Right lobe of liver (tissue), 6 donors: ENCODE measurements around the gene DPP7. TPM values are rescaled to one million over a fixed set of nuclear protein-coding genes. Genes with fewer than 3 reads are reported as not detected.
A peak's percentile ranks its signal among the peaks of the same experiment; 100 is the strongest.

Experiments used
- ATAC-seq, 4 donors: fragments of 200-7000 bp; cut with Tn5 transposase; one replicate each; pipeline ENCODE4 v1.9.1; 2020; ENCODE audit warnings: mild to moderate bottlenecking in 4 of 4, moderate library complexity in 4 of 4
- DNase-seq, 3 donors: peaks; one replicate each; pipeline ENCODE4 v3.0.0-alpha.2; 2020
- H3K27ac ChIP-seq, 3 donors: fragments of 200-600 bp; one replicate each; pipeline ENCODE4 v1.8.0; 2022
- H3K27me3 ChIP-seq, 2 donors: fragments of 200-600 bp; one replicate each; pipeline ENCODE4 v1.8.0; 2022
- H3K36me3 ChIP-seq, 4 donors: fragments of 200-600 bp; sonication (generic) in 1 of 4; one replicate each; pipeline versions ENCODE4 v1.5.1 to v1.8.0; 2017 to 2022; ENCODE audit warnings: control low read depth in 1 of 4
- H3K4me1 ChIP-seq, 4 donors: fragments of 200-600 bp; sonication (generic) in 1 of 4; one replicate each; pipeline versions ENCODE4 v1.5.1 to v1.8.0; 2017 to 2022; ENCODE audit warnings: control low read depth in 1 of 4
- H3K4me3 ChIP-seq, 3 donors: fragments of 200-600 bp; one replicate each; pipeline ENCODE4 v1.8.0; 2022
- H3K9me3 ChIP-seq, 4 donors: fragments of 200-600 bp; sonication (generic) in 1 of 4; one replicate each; pipeline versions ENCODE4 v1.5.1 to v1.8.0; 2017 to 2022; ENCODE audit warnings: control low read depth in 1 of 4
- CTCF ChIP-seq, 4 donors: fragments of 200-600 bp in 3 of 4; fragments of 450-650 bp in 1 of 4; IDR thresholded peaks; one replicate each; pipeline versions ENCODE4 v1.5.1 to v1.8.0; 2016 to 2022; ENCODE audit warnings: antibody characterized with exemption in 4 of 4, mild to moderate bottlenecking in 2 of 4
- POLR2A ChIP-seq: fragments of 450-650 bp; IDR thresholded peaks from one replicate; pipeline ENCODE4 v1.6.1; 2017; ENCODE audit warnings: antibody characterized with exemption, mild to moderate bottlenecking
- WGBS: methylation state at CpG from one replicate; pipeline ENCODE4 v1.1.6; 2018; ENCODE audit warnings: low coverage, low lambda C conversion rate; ENCODE audit not compliant: insufficient coverage; ENCODE audit errors: missing lambda C conversion rate; 5-methylcytosine and 5-hydroxymethylcytosine counted together
- intact Hi-C, 2 donors: fragments of 100-400 bp; cut with DNase I; formaldehyde crosslinking; loops; one replicate each; pipeline versions ENCODE4 v1.11.2 to v1.14.1; 2022
- total RNA-seq, 6 experiments: library from RNA; depleted of rRNA in 2 of 6; stranded (reverse); fragments of >200 nt in 2 of 6; fragmentation: NEBNext Ultra II Directional in 3 of 6; extraction: Animal tissue kit (Norgen Biotek cat#: 25700) in 3 of 6; gene quantifications; one replicate each; pipeline versions ENCODE4 v1.1.0 to v1.2.4, GENCODE V29; 2016 to 2023
- donor health status: DM: no; HTN: yes; CAD: no.
- donor health status: DM: no; HTN: no; CAD: no.
- donor health status: DM: no; HTN: no; CAD: no.
- donor health status: DM: no; HTN: yes; CAD: no.
- donor health status: DM: no; HTN: yes; CAD: no.

The DPP7 gene
- total RNA-seq, 6 experiments from 2014 or later = 62.2 to 86.2 (median 66.2) TPM

DNA sequence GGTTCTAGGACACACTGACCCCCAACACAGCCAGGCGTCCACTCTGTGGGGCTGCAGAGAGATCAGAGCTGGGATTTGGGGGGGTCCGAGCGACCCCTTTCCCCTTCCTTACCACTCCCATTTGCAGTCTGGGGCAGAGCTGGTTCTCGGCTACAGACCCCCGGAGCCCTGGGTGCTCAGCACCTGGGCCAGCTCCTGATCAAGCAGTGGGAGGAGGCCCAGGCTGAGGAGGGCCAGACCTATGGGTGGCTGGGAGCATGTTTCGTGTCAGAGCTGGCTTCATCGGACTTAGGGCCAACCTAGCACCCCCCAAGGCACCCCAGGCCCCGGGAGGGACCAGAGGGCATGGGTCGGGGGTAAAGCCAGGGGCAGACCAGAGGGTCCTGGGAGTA lies 32.0 kb upstream of the DPP7 start:
- whole genome bisulfite sequencing = 30% methylated on average over 6 of the region's 9 CpGs
- Histone ChIP-seq H3K36me3 (no peaks in the 10 kb centered on the region), H3K4me3 (no peak overlapping the region), H3K4me1 (no peaks in the 10 kb centered on the region), H3K9me3 (no peaks in the 10 kb centered on the region), H3K27me3 (peaks cover 0 to 4% of the 10 kb centered on the region in 2 donors), H3K27ac (no peak overlapping the region)
- DNase-seq = no peak
- intact Hi-C loops = no loop called here
- TF ChIP-seq CTCF (IDR thresholded peaks at IDR 0.05) (no peak), POLR2A (no peak)
- ATAC-seq = no peak

DNA sequence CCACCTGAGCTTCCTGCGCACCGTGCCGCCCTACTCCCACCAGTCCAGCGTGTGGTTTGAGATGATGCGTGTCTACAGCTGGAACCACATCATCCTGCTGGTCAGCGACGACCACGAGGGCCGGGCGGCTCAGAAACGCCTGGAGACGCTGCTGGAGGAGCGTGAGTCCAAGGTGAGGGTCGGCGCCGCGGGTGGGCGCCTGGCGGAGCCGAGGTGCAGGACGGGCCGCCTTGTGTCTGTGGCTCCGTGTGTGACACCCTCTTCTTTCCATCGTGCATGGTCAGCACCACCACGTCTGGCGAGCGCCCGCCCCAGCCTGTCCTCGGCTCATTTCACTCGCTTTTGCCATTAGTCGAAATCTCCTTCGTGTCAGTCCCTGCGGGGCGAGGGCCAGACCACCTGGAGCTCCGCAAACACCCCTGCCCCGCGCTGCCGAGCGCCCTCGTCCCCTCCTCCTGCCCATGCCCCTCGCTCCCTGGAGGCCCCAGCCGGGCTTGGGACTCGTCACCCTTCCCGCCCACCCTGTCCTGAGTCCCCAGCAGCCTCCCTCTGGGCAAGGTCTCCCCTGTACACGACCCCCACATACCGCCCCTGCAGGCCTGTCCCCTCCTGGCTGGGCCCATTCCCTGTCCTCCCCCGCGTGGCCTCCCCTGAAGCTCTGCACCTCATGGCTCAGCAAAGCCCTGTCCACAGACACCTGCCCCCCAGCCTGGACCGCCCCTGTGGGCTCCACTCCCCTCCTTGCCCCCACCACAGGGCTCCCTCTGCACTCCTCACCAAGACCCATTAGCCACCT lies 31.4 kb upstream of the DPP7 start:
- ATAC-seq = no peak
- Histone ChIP-seq H3K27ac (no peak overlapping the region), H3K27me3 (peaks cover 0 to 4% of the 10 kb centered on the region in 2 donors), H3K4me1 (no peaks in the 10 kb centered on the region), H3K36me3 (no peaks in the 10 kb centered on the region), H3K4me3 (no peak overlapping the region), H3K9me3 (no peaks in the 10 kb centered on the region)
- 53% methylated on average over 3 of the region's 49 CpGs for WGBS
- intact Hi-C loops = no loop called here
- TF ChIP-seq POLR2A (no peak), CTCF (IDR thresholded peaks at IDR 0.05) (no peak)
- no peak for DNase-seq

DNA sequence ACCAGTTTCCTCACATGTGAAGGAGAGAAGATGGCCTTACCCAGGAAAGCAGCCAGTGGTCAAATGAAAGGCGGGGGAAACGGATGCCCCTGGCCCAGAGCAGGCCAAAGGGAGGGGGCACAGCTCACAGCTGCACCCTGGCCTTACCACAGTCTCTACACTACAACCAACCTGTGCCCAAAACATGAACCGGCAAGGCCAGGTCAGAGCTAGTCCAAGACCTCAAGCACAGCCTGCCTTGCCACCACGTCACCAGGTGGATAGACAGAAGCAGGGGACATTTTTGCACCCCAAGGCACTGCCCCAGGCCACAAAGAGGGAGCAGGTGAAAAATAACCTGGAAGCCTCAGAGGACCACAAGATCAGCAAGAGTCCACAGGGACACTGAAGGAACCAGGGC lies 28.9 kb upstream of the DPP7 start:
- peaks cover 0 to 10% of the 10 kb centered on the region in 2 donors for H3K27me3 ChIP-seq
- intact Hi-C loops = no loop called here
- H3K4me3 ChIP-seq = no peak overlapping the region

DNA sequence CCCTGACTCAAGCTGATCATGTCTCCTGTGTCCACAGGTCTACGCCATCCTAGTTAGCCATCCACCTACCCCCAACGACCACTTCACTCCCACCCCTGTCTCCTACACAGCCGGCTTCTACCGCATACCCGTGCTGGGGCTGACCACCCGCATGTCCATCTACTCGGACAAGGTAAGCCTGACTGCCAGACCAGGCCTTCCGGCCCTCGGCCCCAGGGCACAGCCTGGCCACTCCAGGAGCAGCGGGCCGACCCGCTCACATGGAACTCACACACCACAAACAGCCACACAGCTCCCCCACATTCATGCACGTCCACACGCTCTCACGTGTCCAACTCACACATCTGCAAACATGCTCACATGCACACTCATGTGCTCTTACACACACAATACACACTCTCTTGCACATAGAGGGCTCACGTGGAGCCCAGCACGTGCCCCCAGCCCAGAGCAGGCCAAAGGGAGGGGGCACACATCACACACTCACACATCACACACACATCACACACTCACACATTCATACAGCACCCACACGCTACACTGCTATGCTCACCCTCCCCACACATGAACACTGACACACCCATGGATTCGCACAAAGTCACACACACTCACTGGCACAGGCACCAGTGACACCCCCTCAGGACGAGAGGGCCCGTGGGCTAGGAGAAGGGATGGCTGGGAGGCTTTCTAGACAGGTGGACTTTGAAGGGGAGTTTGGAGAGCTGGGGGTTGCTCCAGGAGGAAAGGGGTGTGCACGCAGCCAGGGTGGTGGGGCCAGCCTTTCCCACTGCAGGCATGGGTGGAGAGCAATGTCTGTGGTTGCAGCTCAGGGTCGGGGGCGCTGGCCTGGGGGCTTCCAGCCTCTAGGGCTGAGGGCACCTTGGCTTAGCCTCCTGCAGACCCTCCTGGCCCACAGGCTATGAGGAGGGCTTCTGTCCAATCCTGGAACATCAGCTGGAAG lies 27.7 kb upstream of the DPP7 start:
- no peaks in the 10 kb centered on the region for H3K36me3 ChIP-seq
- H3K4me3 ChIP-seq = no peak overlapping the region
- WGBS = 52% methylated on average over 13 of the region's 24 CpGs
- H3K4me1 ChIP-seq = no peaks in the 10 kb centered on the region
- peaks cover 0 to 14% of the 10 kb centered on the region in 2 donors for H3K27me3 ChIP-seq
- H3K27ac ChIP-seq = no peak overlapping the region
- intact Hi-C loops = no loop called here
- peak in 1 of 3 donors; percentile 44 for DNase-seq
- TF ChIP-seq POLR2A (no peak), CTCF (IDR thresholded peaks at IDR 0.05) (no peak)
- no peaks in the 10 kb centered on the region for H3K9me3 ChIP-seq
- no peak for ATAC-seq

More for the DNA sequence above, 28.9 kb upstream of the DPP7 start:
- DNase-seq (no peak), ATAC-seq (no peak)
- H3K9me3 ChIP-seq = no peaks in the 10 kb centered on the region
- H3K36me3 ChIP-seq = no peaks in the 10 kb centered on the region
- WGBS = 33% methylated on average over 1 of the region's 4 CpGs
- no peak overlapping the region for H3K27ac ChIP-seq
- no peak for TF ChIP-seq POLR2A
- TF ChIP-seq CTCF (IDR thresholded peaks at IDR 0.05) = no peak
- no peaks in the 10 kb centered on the region for H3K4me1 ChIP-seq
